GM13976 (cell line): ENCODE data around the gene ADGRD1.
A peak's percentile ranks its signal among the peaks of the same experiment; 100 is the strongest.

Source experiments
- DNase-seq: peaks from one replicate; pipeline ENCODE4 v3.0.0; 2012; ENCODE audit warnings: low spot score
- CTCF ChIP-seq: IDR thresholded peaks from 2 replicates; pipeline ENCODE4 v1.5.1; 2012; ENCODE audit warnings: borderline replicate concordance, mild to moderate bottlenecking; ENCODE audit not compliant: insufficient read depth; ENCODE audit errors: extremely low read depth, missing control alignments, control extremely low read depth
- in situ Hi-C: fragments of 300-500 bp; cut with MboI; formaldehyde crosslinking; loops from one replicate; pipeline ENCODE4 v1.12.0; 2022; ENCODE audit warnings: low sequenced_read_pairs, mixed read lengths, inconsistent platforms; ENCODE audit not compliant: unreplicated experiment

Gene ADGRD1

GRCh38 chr12:131075194-131075593 lies 121.5 kb downstream of the ADGRD1 start:
- in situ Hi-C loops, result no loop called here
- TF ChIP-seq CTCF, result no peak
- DNase-seq, result peak; percentile 17

GRCh38 chr12:131075611-131076010 lies 121.9 kb downstream of the ADGRD1 start:
- TF ChIP-seq CTCF, result no peak
- in situ Hi-C loops, result no loop called here
- peak; percentile 18 for DNase-seq

- no peak for TF ChIP-seq CTCF
- DNase-seq, result peak; percentile 12
- in situ Hi-C loops, result no loop called here
These were observed 122.6 kb downstream of the ADGRD1 start for GRCh38 chr12:131076296-131076695.

GRCh38 chr12:131076791-131077747 lies 123.4 kb downstream of the ADGRD1 start:
- in situ Hi-C loops, result no loop called here
- TF ChIP-seq CTCF, result no peak
- peak; percentile 17 for DNase-seq

GRCh38 chr12:131077931-131078391 lies 124.3 kb downstream of the ADGRD1 start:
- in situ Hi-C loops, result no loop called here
- no peak for TF ChIP-seq CTCF
- DNase-seq, result no peak

GRCh38 chr12:131082290-131083194 lies 128.8 kb downstream of the ADGRD1 start:
- DNase-seq, result no peak
- TF ChIP-seq CTCF, result no peak
- in situ Hi-C loops, result no loop called here
